ENCODE data around the gene SAMSN1.

SAMSN1 gene

DNA sequence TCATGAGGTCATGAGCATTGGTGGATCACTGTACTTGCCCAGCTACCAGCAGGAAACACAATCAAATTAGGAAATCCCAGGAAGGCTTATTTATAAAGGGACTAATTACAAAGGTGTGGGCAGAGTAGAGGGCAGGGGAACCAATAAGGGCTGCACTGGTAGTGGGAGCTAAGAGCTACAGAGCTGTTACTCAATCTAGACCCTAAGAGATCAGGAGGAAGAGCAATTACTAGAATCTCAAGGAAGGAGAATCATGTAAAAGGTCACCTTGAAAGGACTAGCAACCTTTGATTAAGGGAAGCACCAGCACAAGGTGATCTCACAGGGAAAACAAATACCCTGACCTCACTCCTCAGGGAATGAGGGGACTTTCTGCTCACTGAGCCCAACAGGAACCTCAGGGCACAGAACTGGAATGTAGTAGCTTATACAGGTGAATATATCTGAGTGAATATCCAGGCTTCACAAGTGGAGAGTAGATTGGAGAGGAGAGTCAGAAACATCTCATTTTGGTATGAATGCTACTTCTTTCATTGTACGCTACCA lies 66.8 kb downstream of the SAMSN1 start:
- Histone ChIP-seq H3K4me2 (ENCODE audit: low read length) (no peak overlapping the region), H3K27me3 (ENCODE audit: insufficient read depth, low read length) (no peaks in the 10 kb centered on the region), H3K9ac (ENCODE audit: low read length) (no peak overlapping the region), H3K9me3 (ENCODE audit: low read length) (no peaks in the 10 kb centered on the region), H3K36me3 (ENCODE audit: insufficient read depth, low read length) (no peaks in the 10 kb centered on the region), H3K27ac (ENCODE audit: low read depth, low read length, poor library complexity, severe bottlenecking) (no peak overlapping the region), H3K9me2 (ENCODE audit: low read depth, low read length) (no peaks in the 10 kb centered on the region), H3F3A (ENCODE audit: insufficient read depth, low read length) (no peaks in the 10 kb centered on the region), H3K4me1 (ENCODE audit: insufficient read depth, low read length, severe bottlenecking) (peaks cover 37% of the 10 kb centered on the region), H3K79me2 (ENCODE audit: insufficient read depth, low read length) (no peaks in the 10 kb centered on the region), H4K20me1 (ENCODE audit: insufficient read depth, low read length) (no peaks in the 10 kb centered on the region), H3K4me3 (ENCODE audit: low read depth, low read length, poor library complexity, severe bottlenecking) (no peak overlapping the region), H2AFZ (ENCODE audit: low read length) (no peak overlapping the region)
- TF ChIP-seq, protein P1, sequence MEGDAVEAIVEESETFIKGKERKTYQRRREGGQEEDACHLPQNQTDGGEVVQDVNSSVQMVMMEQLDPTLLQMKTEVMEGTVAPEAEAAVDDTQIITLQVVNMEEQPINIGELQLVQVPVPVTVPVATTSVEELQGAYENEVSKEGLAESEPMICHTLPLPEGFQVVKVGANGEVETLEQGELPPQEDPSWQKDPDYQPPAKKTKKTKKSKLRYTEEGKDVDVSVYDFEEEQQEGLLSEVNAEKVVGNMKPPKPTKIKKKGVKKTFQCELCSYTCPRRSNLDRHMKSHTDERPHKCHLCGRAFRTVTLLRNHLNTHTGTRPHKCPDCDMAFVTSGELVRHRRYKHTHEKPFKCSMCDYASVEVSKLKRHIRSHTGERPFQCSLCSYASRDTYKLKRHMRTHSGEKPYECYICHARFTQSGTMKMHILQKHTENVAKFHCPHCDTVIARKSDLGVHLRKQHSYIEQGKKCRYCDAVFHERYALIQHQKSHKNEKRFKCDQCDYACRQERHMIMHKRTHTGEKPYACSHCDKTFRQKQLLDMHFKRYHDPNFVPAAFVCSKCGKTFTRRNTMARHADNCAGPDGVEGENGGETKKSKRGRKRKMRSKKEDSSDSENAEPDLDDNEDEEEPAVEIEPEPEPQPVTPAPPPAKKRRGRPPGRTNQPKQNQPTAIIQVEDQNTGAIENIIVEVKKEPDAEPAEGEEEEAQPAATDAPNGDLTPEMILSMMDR (IDR thresholded peaks at IDR 0.05; ENCODE audit: low read length): no peak
- no peak for TF ChIP-seq EZH2 (IDR thresholded peaks at IDR 0.05; ENCODE audit: borderline replicate concordance, low read length)

GRCh38 chr21:14477841-14478240 lies 68.3 kb downstream of the SAMSN1 start:
- TF ChIP-seq, protein P1 (IDR thresholded peaks at IDR 0.05; ENCODE audit: low read length): no peak
- no peak for TF ChIP-seq EZH2 (IDR thresholded peaks at IDR 0.05; ENCODE audit: borderline replicate concordance, low read length)
- H2AFZ ChIP-seq (ENCODE audit: low read length): no peak overlapping the region
- H3F3A ChIP-seq (ENCODE audit: insufficient read depth, low read length): no peaks in the 10 kb centered on the region
- no peaks in the 10 kb centered on the region for H3K27me3 ChIP-seq (ENCODE audit: insufficient read depth, low read length)
- H3K27ac ChIP-seq (ENCODE audit: low read depth, low read length, poor library complexity, severe bottlenecking): no peak overlapping the region
- no peak overlapping the region for H3K4me2 ChIP-seq (ENCODE audit: low read length)
- no peak overlapping the region for H3K9ac ChIP-seq (ENCODE audit: low read length)
- no peaks in the 10 kb centered on the region for H3K9me3 ChIP-seq (ENCODE audit: low read length)
- peaks cover 36% of the 10 kb centered on the region for H3K4me1 ChIP-seq (ENCODE audit: insufficient read depth, low read length, severe bottlenecking)
- no peak overlapping the region for H3K4me3 ChIP-seq (ENCODE audit: low read depth, low read length, poor library complexity, severe bottlenecking)
- H4K20me1 ChIP-seq (ENCODE audit: insufficient read depth, low read length): no peaks in the 10 kb centered on the region
- no peaks in the 10 kb centered on the region for H3K9me2 ChIP-seq (ENCODE audit: low read depth, low read length)
- no peaks in the 10 kb centered on the region for H3K79me2 ChIP-seq (ENCODE audit: insufficient read depth, low read length)
- no peaks in the 10 kb centered on the region for H3K36me3 ChIP-seq (ENCODE audit: insufficient read depth, low read length)

GRCh38 chr21:14477133-14477532 lies 69.0 kb downstream of the SAMSN1 start:
- Histone ChIP-seq H3K9me3 (ENCODE audit: low read length) (no peaks in the 10 kb centered on the region), H3K4me3 (ENCODE audit: low read depth, low read length, poor library complexity, severe bottlenecking) (no peak overlapping the region), H3K36me3 (ENCODE audit: insufficient read depth, low read length) (no peaks in the 10 kb centered on the region), H3F3A (ENCODE audit: insufficient read depth, low read length) (no peaks in the 10 kb centered on the region), H3K9me2 (ENCODE audit: low read depth, low read length) (no peaks in the 10 kb centered on the region), H3K79me2 (ENCODE audit: insufficient read depth, low read length) (no peaks in the 10 kb centered on the region), H2AFZ (ENCODE audit: low read length) (no peak overlapping the region), H4K20me1 (ENCODE audit: insufficient read depth, low read length) (no peaks in the 10 kb centered on the region), H3K9ac (ENCODE audit: low read length) (no peak overlapping the region), H3K27me3 (ENCODE audit: insufficient read depth, low read length) (no peaks in the 10 kb centered on the region), H3K27ac (ENCODE audit: low read depth, low read length, poor library complexity, severe bottlenecking) (no peak overlapping the region), H3K4me2 (ENCODE audit: low read length) (no peak overlapping the region), H3K4me1 (ENCODE audit: insufficient read depth, low read length, severe bottlenecking) (peaks cover 29% of the 10 kb centered on the region)
- TF ChIP-seq, protein P1 (IDR thresholded peaks at IDR 0.05; ENCODE audit: low read length): no peak
- no peak for TF ChIP-seq EZH2 (IDR thresholded peaks at IDR 0.05; ENCODE audit: borderline replicate concordance, low read length)

Measured in OCI-LY1 (cell line).